ENCODE measurements around the gene SUCLG2.

DNA sequence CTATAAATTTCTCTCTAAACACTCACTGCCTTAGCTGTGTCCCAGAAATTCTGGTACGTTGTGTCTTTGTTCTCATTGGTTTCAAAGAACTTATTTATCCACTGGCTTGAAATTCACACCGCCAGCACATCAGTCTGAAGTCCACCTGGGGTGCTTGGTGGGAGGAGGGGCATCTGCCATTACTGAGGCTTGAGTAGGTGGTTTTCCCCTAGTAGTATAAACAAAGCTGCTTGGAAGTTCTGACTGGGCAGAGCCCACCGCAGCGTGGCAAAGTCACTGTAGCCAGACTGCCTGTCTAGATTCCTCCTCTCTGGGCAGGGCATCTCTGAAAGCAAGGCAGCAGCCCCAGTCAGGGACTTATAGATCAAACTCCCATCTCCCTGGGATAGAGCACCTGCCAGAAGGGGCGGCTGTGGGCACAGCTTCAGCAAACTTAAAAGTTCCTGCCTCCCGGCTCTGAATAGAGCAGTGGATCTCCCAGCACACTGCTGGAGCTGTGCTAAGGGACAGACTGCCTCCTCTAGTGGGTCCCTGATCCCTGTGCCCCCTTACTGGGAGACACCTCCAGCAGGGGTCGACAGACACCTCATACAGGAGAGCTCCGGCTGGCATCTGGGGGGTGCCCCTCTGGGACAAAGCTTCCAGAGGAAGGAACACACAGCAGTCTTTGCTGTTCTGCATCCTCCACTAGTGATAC lies 114.1 kb downstream of the SUCLG2 start:
- TF ChIP-seq, protein P1, sequence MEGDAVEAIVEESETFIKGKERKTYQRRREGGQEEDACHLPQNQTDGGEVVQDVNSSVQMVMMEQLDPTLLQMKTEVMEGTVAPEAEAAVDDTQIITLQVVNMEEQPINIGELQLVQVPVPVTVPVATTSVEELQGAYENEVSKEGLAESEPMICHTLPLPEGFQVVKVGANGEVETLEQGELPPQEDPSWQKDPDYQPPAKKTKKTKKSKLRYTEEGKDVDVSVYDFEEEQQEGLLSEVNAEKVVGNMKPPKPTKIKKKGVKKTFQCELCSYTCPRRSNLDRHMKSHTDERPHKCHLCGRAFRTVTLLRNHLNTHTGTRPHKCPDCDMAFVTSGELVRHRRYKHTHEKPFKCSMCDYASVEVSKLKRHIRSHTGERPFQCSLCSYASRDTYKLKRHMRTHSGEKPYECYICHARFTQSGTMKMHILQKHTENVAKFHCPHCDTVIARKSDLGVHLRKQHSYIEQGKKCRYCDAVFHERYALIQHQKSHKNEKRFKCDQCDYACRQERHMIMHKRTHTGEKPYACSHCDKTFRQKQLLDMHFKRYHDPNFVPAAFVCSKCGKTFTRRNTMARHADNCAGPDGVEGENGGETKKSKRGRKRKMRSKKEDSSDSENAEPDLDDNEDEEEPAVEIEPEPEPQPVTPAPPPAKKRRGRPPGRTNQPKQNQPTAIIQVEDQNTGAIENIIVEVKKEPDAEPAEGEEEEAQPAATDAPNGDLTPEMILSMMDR (IDR thresholded peaks at IDR 0.05) = no peak
- TF ChIP-seq POLR2A (IDR thresholded peaks at IDR 0.05) (no peak), EP300 (IDR thresholded peaks at IDR 0.05) (no peak), POLR2AphosphoS5 (IDR thresholded peaks at IDR 0.05) (no peak)
